GM18951 (cell line): Measurements from ENCODE around the gene CUTA.
A peak's percentile ranks its signal among the peaks of the same experiment; 100 is the strongest.

ENCODE experiments used
- POLR2A ChIP-seq: IDR thresholded peaks from 4 replicates; pipeline ENCODE4 v1.6.1; 2011; ENCODE audit warnings: mild to moderate bottlenecking; ENCODE audit not compliant: insufficient read length, insufficient read depth; ENCODE audit errors: extremely low read depth
- in situ Hi-C: fragments of 300-500 bp; cut with MboI; formaldehyde crosslinking; loops from one replicate; pipeline ENCODE4 v1.12.0; 2022; ENCODE audit warnings: low sequenced_read_pairs, mixed read lengths, inconsistent platforms; ENCODE audit not compliant: unreplicated experiment

Gene CUTA

DNA sequence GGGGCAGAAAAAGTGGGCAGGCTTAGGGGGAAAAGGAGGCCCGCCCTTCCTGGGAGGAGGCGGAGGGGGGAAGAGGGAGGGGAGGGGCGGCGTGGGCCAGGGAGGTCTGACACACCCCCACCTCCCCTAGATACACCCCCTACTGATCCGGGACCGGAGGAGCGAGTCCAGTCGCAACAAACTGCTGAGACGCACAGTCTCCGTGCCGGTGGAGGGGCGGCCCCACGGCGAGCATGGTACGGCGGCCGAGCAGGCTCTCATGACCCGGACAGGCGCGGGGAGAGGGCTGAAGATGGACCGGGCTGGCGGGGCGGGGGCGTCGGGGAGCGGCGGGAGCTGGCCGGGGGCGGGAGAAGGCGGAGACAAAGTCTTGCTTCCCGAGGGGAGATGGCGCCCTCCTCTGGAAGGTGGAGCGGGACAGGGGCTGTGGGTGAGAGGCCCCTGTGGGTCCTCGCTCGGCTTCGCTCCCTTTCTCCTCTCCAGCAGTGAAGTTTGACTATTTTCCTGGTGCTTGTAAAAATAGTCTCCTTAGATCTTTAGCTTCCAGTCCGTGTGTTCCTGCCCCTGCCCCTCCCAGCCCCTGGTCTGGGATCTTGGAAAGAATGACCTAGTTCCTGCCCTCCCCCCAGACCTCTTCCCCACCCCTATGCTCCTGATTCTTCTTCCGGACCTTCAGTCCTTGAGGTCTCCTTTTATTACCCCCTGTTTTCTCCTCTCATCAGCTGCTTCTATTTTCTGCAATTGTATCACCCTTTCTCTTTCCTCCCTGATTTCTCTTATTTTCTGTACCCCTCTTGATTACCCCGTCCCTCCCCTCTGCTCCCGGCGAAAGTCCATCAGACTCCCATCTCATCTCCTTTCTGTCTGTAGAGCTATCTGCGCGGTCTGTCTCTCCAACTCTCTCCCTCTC, 8.0 kb upstream of the CUTA start:
- in situ Hi-C loops: no loop called here
- peak; percentile 74 for TF ChIP-seq POLR2A

DNA sequence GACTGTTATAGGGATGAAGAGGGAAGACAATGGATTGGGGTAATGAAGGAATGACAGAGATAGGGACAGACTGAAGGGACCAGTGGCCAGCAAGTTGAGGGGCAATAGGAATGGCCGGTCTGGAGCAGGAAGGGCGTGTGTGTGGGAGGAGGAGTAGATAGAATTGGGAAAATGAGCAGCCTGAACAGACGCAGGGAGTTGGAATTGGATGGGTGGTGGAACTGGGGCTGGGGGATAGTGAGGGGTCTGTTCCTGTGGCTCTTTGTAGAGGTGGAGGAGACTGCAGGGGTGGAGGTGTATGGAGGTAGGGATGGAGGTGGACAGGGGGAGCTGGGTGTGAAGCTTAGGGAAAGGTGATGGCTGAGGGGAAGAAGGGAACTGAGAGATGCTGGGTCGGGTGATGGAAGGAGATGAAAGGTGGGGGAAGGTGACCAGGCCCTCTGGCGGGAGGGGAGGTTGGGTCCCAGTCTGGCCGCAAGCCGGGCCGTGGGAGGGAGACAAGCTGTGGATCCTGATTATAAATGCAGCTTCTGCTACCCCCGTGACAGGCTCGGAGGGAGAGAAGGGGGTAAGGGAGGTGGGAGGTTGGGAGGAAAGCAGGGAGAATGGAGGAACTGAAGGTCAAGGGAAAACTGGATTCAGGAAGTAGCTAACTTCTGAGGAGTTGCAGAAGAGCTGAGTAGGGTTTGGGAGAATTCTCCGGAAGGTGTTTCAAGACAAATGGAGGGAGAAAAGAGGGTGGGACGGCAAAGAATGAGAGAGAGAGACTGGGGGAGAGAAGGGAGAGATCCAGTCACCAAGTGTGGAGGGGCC, 7.2 kb upstream of the CUTA start:
- in situ Hi-C loops: no loop called here
- TF ChIP-seq POLR2A: no peak

DNA sequence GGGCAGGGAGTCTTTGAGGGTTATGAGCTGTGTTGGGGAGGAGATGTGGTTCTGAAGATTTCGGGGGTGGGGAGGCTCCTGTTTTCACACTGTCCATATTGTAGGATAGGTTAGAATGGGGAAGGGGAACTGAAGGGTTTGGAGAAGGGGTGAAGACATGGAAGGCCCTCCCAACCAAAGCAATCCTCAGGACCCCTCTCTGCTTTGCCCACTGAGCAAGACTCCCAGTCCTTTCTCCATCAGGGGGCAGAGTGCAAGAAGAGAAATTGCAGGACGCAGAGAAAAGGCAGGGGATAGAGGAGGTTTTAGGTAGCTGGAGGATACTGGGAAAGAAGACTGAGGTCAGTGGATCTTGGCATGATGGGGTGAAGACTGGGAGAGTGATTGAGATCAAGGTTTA, 5.9 kb upstream of the CUTA start:
- in situ Hi-C loops: no loop called here
- no peak for TF ChIP-seq POLR2A

DNA sequence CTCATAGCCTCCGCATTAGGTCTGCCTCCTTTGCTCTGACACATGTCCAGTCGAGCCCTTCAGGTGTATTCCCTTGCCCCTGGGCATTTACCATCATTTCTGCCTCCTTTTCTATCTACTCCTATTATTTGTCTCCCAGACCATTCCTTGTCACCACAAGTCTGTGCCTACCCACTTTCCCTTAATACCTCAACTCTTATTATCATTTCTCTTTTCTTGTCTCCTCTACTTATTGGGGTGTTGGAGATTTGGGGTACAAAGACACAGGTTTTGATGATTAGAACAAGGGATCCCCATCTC, 3.4 kb upstream of the CUTA start:
- TF ChIP-seq POLR2A: no peak
- in situ Hi-C loops: no loop called here

DNA sequence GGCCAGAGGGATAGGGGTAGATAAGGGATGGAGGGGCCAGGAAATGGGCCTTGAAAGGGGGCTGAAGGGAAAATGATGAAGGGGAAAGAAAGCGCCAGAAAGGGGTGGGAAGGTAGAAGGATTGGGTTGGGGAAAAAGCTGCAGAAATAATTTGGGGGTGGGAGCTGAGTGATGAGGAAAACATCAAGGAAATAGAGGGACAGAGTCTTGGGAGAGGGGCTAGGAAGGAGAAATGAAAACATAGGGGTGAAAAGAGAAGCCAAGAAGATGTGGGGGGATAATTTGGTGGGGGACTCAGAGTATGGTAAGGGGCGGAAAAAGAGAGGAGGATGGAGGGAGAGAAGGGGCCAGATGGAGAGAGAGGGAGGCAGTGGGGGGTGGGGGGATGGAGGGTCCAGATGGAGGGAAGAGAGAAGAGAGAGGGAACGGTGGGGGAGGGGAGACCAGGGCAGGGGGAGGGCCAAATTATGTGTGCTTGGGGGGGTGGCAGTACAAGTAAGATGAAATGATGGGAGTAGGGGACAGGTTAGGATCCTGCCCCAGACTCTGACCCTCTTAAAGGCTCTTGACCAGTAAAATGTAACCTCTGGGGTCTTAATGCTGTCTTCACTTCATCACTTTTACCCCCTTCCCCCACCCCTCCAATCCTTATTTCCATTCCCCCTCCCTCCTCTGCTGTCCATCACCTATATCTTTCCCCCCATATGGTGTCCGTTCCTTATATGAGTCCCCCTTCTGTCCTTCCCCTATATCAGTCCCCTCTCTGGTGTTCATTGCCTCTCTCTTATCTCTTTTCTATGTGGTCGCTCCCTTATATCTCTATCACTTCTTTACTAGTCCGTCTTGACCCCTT, 2.8 kb upstream of the CUTA start:
- in situ Hi-C loops: no loop called here
- no peak for TF ChIP-seq POLR2A

DNA sequence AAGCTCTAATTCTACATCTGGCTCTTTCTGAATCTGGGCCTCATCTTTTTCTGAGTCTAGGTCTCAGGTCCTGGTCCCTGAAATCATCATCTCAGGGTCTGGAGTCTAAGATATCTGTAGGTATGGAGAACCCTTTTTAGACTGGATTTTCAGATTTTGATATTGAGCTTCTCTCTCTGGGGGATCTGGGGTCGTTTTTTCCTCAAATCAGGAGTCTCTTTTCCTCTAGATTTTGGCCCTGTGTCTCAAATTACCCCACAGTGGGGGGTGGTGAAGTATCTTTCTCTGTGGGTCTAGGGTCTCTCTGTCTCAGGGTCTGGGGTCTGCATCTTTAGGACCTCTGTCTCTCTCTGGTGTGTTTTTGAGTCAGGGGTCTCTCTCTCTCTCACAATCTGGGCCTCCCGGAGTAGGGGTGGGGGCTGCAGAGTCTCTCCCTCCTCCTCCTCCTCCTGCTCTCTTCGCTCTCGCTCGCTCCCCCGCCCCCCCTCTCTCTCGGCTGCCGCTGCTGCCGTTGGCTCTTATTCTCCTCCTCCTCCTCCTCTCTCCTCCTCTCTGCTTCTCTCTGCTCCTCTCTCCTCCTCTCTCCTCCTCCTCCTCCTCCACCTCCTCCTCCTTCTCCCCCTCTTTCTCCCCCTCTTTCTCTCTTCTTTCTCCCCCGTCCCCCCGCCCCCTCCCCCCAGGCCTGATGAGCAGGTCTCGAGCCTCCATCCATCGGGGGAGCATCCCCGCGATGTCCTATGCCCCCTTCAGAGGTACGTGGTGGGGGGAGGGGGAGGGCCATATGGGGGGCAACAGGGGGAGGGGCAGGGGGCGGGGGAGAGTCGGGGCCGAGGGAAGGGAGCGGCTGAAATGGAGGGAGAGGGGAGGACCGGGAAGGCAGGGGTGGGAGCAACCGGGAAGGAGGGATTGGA, 1.9 kb upstream of the CUTA start, which contains the start of gene SYNGAP1:
Gene SYNGAP1 (plus strand): TSS at position 486 of the 911 bp plus-strand sequence. CDS start 200 bp downstream, at position 686.
- TF ChIP-seq POLR2A: no peak
- in situ Hi-C loops: no loop called here

DNA sequence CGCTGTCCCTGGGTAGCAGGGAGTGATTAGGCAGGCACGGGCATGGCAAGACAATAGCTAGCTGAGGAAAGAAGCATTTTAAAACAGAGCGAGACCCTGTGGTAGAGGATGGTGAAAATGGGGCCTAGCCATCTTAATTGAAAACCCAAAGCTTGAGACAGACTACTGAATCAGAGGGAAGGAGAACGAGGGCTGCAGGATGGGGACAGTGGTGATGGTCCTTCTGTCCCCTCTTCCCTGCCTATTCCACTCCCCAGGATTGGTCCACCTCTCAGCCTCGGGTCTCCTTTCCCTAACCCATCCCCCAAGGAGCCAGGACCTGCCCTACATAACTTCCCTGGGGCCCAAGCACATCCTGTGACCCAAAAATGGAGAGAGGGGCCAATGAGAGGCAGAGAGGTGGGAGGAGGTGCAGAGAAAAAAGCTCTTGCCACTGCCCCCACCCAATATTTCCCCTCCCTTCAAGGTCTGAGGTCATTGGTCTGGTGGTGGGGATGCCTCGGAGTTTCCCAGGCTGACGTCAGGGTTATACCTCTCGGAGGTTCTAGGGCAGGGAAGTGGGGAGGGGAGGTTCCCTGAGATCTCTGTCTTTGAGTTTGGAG, 884 bp upstream of the CUTA start:
- in situ Hi-C loops: no loop called here

DNA sequence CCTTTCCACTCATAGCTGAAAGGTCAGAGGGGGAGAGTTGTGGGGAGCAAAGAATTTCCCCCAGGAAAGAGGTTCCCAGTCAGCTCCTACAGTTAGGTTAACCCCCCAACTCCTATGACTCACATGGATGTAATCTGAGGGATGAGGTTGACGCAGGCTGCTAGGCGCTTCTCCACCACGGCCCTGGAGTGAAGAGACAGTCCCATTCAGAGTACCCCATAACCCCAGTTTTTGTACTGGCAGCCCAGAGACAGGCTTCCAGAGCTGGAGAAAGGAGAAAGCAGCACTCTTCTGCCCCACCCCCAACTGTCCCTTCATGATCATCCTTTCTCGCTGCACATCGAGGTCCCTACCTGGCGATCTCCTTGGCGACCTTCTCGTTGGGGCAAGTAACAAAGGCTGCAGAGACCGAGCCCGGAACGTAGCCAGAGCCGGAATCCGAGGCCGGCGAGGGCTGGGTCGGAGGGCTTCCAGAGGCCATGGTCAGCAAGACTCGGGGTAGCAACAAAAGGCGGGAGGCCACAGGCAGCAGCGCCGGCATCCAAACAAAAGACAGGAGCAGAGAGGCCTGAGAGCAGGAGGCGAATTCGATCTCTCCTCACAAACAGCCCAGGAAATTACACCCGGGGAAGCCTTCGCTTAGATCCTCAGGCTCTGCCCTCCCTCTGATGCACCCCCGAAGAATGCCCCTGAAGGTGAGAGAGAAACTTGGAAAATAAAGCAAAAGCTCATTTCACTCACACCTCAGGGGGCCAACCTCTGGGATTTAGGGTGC, 592 bp downstream of the CUTA start:
- no peak for TF ChIP-seq POLR2A
- in situ Hi-C loops: no loop called here

More for the DNA sequence above, 884 bp upstream of the CUTA start:
- no peak for TF ChIP-seq POLR2A

DNA sequence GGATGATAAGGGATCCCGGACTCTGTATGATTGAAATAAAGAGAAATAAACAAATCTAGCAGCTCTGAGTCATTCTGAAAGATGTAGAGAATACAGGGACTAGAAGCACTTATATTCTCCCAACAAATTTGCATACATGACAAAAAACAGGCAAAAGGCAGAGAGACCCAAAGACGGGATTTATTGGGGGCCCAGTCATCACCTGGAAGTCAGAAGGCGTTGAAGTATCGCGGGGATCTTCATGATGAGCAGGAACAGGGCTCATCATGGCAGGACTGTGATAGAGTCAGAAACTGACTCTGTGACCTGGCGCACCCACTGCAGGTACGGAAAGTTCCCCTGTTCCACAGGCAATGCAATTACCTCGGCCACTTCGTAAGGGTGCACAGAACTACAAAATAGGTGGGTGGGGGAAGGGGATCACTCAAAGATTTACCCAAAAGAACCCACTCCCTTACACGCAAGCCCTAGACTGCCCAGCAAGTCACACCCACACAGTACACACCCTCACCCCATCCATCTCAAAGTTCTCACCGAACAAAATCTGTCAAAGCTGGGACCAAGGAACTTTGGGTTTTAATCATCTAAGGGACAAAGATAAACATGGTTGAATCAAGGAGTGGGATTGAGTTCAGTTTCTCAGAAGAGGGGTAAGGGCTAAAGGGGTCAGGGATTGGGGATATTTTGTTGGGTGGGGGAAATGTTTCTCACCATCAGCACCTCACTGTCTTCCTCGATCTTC, 1.4 kb downstream of the CUTA start:
- in situ Hi-C loops: no loop called here
- peak; percentile 42 for TF ChIP-seq POLR2A

DNA sequence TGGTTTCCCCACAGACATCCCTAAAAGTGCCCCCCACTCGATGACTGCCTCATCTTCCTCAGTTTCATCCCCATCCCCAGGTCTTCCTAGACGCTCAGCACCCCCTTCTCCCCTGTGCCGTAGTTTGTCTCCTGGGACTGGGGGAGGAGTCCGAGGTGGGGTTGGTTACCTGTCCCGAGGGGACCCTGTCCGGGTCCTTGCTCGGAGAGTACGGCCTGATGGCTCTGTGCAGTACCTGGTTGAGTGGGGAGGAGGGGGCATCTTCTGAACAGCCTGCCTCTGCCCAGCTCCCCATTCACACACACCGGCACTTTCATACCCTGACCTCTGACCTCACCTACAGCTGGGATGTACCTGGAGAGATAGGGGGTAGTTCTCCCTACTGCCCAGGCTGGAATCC, 2.1 kb downstream of the CUTA start:
- TF ChIP-seq POLR2A: no peak
- in situ Hi-C loops: no loop called here
